Measurements from ENCODE around the gene PTPRG.

PTPRG gene

GRCh38 chr3:62266668-62267283 is 705.4 kb downstream of the PTPRG start:
- no peak for DNase-seq (ENCODE audit: low read depth in 2 of 2)

- DNase-seq (ENCODE audit: low read depth in 2 of 2): no peak
Measured at GRCh38 chr3:62276658-62277180, 715.3 kb downstream of the PTPRG start.

- DNase-seq (ENCODE audit: low read depth in 2 of 2): no peak
Measured at GRCh38 chr3:62277450-62277849, 716.1 kb downstream of the PTPRG start.

- DNase-seq (ENCODE audit: low read depth in 2 of 2): no peak
Measured at GRCh38 chr3:62277986-62278385, 716.6 kb downstream of the PTPRG start.

GRCh38 chr3:62281726-62282125 is 720.4 kb downstream of the PTPRG start:
- no peak for DNase-seq (ENCODE audit: low read depth in 2 of 2)

GRCh38 chr3:62284442-62284841 is 723.1 kb downstream of the PTPRG start:
- DNase-seq (ENCODE audit: low read depth in 2 of 2): no peak

- no peak for DNase-seq (ENCODE audit: low read depth in 2 of 2)
Measured at GRCh38 chr3:62287392-62287927, 726.1 kb downstream of the PTPRG start.

GRCh38 chr3:62289922-62290321 is 728.6 kb downstream of the PTPRG start:
- no peak for DNase-seq (ENCODE audit: low read depth in 2 of 2)

GRCh38 chr3:62293051-62293780 is 731.8 kb downstream of the PTPRG start:
- DNase-seq (ENCODE audit: low read depth in 2 of 2): no peak

- no peak for DNase-seq (ENCODE audit: low read depth in 2 of 2)
Measured at GRCh38 chr3:62295571-62295970, 734.2 kb downstream of the PTPRG start.

GRCh38 chr3:62300617-62301016 is 739.2 kb downstream of the PTPRG start:
- no peak for DNase-seq (ENCODE audit: low read depth in 2 of 2)

GRCh38 chr3:62312201-62312600 is 750.8 kb downstream of the PTPRG start:
- no peak for DNase-seq (ENCODE audit: low read depth in 2 of 2)

- DNase-seq (ENCODE audit: low read depth in 2 of 2): no peak
Measured at GRCh38 chr3:62316525-62316924, 755.2 kb downstream of the PTPRG start.

GRCh38 chr3:62318365-62318751 is 757.0 kb downstream of the PTPRG start:
- no peak for DNase-seq (ENCODE audit: low read depth in 2 of 2)

GRCh38 chr3:62318752-62319569 is 757.6 kb downstream of the PTPRG start:
- peak; percentile 6 to 51 for DNase-seq (ENCODE audit: low read depth in 2 of 2)

GRCh38 chr3:62319570-62320243 is 758.3 kb downstream of the PTPRG start:
- DNase-seq (ENCODE audit: low read depth in 2 of 2): no peak

- no peak for DNase-seq (ENCODE audit: low read depth in 2 of 2)
Measured at GRCh38 chr3:62323241-62323640, 761.9 kb downstream of the PTPRG start.

GRCh38 chr3:62325896-62326295 is 764.5 kb downstream of the PTPRG start:
- no peak for DNase-seq (ENCODE audit: low read depth in 2 of 2)

GRCh38 chr3:62329971-62330370 is 768.6 kb downstream of the PTPRG start:
- DNase-seq (ENCODE audit: low read depth in 2 of 2): no peak

- DNase-seq (ENCODE audit: low read depth in 2 of 2): no peak
Measured at GRCh38 chr3:62332017-62332416, 770.6 kb downstream of the PTPRG start.

- DNase-seq (ENCODE audit: low read depth in 2 of 2): no peak
Measured at GRCh38 chr3:62332835-62333244, 771.5 kb downstream of the PTPRG start.

GRCh38 chr3:62335196-62335595 is 773.8 kb downstream of the PTPRG start:
- DNase-seq (ENCODE audit: low read depth in 2 of 2): no peak
